Left kidney (tissue), 2 donors: ENCODE data around the gene MS4A10. TPM values are rescaled to one million over a fixed set of nuclear protein-coding genes. Genes with fewer than 3 reads are reported as not detected.

Source experiments
- DNase-seq: peaks from one replicate; pipeline ENCODE4 v3.0.0-alpha.2; 2013
- polyA plus RNA-seq: library from polyadenylated mRNA; unstranded; fragments of 120-200 nt; gene quantifications from one replicate; pipeline ENCODE4 v1.2.1, GENCODE V29; 2013; ENCODE audit not compliant: insufficient read length

The MS4A10 gene
- polyA plus RNA-seq, 1 donor: 0.38 TPM

DNA sequence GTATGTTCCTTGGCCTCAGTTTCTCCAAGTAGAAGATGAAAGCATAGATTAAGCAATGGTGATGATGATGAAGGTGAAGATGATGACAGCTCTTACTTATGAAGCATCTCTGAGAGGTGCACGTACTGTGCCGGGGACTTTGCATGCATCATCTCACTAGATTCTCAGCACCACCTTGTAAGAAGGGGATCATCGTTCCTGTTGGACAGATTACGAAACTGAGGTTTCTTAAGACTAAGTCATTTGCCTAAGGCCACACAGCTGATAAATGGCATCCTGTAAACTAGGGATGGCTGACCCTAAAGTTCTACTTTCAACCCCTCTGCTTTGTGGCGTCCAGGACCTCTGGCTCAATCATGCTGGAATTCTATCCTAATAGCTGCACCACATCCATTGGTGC, 19.8 kb upstream of the MS4A10 start:
- DNase-seq: no peak

DNA sequence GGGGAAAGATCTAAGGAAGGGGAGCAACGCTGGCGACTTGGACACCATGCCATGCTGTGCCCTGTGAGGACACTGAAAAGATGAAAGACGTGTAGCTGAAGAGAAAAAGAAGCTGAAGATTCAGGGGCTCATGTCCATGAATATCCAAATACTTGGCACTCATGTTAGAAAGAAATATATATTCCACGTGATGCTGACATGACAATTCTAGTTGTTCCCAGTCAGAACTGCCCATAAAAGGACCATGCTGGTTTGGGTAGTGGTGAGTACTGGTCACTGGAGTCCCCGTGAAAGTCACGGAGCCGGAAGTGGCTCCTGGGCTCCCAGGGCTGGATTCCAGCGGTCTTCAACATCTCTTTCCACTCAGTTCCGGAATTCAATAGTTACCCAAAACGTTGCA, 18.6 kb upstream of the MS4A10 start:
- DNase-seq: no peak

DNA sequence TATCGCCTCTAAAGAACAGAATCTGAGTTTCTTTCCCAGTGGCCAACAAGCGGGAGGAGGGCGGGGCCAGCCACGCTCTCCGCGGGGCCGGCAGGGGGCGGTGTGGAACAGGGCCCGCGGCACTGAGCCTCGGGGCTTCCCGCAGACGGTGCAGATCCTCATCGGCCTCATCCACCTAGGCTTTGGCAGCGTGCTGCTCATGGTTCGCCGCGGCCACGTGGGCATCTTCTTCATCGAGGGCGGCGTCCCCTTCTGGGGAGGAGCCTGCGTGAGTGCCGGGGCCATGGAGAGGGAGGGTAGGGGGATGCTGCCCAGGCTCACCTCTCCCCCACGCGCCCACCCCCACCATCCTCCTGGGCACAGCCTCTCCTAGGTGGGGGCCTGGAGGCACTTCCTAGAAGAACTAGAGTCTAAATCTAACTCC, 17.7 kb upstream of the MS4A10 start:
- no peak for DNase-seq

DNA sequence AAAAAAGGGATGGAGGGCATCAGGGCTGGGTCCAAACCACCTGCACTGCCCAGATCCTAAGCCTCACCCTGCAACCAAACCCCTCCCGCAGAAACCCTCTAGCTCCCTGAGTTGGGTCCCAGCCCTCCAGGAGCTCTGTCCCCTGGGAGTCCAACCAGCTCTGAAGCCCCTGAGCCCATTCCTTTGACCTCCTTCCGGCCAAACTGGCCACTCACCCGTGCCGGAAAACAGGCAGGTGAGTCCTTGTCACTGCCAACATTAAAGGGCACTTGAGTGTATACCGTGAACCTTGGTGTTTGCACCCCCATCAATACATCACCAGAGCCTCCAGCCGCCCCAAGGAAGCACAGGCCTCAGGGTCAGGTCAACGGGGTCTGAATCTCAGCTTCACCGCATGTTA, 16.9 kb upstream of the MS4A10 start:
- no peak for DNase-seq

DNA sequence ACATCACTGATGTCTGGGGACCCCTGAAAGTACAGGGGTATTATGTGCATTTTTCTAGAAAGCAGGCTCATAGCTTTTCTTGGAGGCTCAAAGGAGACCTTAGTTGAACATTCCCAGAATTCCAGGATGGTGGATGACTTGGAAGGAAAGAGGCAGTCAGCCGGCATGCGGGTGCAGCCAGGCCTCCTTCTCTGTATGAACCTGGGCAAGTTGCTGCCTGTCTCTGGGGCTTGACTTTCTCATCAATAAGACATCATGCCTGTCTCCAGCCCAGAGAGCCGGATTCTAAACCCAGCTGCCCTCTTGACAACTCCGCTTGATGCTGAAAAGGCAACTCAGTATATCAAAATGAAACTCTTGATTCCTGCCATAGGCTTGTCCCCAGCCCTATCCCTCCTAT, 15.9 kb upstream of the MS4A10 start:
- DNase-seq: no peak

DNA sequence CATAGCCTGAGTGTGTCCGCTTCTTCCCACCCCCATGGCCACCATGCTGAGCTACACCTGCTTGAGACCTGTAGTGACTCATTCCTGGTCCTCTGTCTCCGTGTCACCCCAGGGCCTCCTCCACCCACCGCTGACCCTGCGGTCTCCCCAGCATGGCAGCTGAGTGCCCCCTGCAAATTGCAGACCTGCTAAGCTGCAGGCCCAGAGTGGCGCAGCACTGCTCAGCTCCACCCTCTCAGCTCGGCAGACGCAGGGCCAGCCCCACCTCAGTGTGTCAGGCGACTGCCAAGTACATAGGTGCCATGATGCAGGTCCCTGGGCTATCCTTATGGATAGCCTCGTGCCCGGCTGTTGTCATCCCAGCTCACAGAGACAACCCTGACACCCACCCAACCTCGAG, 15.3 kb upstream of the MS4A10 start:
- DNase-seq: no peak

DNA sequence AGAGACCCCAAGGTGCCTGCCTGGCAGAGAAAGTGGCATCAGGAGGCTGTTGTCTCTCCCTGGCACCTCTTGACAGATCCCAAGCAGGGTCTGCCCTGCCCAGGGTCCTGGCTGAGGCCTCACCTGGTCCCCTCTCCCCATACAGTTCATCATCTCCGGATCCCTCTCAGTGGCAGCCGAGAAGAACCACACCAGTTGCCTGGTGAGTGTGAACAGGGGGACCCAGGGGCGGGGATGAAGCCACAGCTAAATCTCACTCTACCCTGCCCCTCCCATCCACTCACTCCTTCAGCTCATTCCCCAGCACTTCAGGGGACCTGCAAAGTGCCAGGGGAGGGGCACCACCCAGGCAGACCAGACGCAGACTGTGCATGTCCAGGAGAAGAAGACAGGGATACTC, 14.0 kb upstream of the MS4A10 start:
- no peak for DNase-seq

DNA sequence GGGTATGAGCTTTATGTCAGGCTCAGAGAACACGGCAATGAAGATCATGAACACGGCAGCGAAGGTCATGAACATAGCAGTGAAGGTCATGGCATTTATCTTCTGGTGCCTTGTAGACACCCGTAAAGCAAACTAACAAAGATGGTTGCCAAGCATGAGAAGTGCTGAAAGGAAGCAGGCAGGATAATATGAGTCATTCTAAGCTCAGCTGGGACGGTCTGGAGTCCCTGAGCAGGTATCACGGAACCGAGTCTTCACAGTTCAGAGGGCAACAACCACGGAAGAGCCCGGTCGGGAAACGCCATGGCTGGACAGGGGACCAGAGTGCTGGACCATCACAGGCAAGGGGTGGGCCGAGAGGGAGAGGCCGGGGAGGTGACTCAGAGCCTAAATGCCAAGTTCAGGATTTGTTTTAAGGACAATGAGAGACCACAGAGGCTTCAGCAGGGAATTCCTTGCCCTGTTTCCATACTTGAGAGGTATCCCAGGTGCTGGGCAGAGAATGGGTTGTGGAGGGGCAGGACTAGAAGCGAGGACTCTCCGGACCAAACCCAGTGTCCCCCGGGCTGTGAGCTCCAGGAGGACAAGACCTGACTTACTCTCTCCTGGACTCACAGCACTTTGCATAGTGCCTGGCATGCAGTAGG, 13.1 kb upstream of the MS4A10 start:
- DNase-seq: no peak

DNA sequence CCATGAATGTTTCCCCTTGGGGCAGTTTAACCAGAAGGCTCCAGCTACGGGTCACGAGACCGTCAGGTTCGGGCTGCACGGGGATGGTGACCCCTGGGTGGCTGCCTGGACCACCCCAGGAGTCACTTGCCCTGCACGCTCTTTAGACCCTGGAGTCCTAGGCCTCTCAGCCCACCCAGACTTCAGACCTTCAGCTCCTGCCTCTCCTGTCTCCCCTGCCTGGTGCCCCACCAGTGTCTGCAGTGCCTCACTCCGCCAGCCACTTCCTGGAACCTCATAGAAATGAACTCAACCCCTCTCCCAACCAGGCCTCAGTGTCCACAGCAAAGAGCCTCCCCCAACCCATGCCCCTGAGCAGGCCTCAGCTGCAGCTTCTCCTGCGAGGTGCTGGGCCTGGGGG, 12.5 kb upstream of the MS4A10 start:
- no peak for DNase-seq

DNA sequence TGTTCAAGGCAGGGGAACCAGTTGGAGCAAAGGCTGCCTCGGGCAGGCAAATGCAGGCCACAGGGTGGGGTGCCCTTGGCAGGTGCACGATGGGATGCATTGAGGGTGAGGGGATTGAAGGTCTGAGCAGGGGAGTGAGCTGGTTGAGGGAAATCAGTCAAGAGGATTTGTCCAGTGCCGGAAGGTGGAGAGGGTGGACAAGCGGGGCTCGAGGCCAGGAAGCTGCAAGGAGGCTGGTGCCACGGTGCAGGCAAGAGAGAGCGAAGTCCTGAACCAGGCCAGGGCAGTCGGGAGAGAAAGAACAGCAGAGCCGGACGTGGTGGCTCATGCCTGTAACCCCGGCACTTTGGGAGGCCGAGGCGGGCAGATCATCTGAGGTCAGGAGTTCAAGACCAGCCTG, 10.4 kb upstream of the MS4A10 start:
- DNase-seq: no peak

DNA sequence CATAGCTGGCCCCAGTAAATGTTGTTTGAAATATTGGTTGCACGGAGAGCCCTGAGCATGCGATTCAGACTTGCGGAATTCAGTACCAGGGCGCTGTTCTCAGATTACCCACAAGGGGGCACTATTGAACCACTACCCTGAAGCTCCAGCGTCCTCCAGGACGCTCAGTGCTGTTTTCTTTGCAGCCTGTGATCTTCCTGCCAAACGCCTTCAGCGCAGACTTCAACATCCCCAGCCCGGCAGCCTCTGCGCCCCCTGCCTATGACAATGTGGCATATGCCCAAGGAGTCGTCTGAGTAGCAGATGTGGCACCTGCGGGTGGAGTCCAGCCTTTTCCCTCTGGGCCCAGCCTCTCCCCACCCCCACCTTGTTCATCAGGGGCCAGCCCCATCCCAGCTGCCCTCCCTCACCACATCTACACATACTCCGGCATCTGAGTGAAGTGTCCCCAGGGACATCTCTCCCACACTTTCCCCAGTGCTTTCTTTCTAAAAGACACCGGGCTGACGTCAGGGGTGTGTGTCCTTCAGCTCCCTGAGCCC, 9.6 kb upstream of the MS4A10 start:
- peak; percentile 85 for DNase-seq

DNA sequence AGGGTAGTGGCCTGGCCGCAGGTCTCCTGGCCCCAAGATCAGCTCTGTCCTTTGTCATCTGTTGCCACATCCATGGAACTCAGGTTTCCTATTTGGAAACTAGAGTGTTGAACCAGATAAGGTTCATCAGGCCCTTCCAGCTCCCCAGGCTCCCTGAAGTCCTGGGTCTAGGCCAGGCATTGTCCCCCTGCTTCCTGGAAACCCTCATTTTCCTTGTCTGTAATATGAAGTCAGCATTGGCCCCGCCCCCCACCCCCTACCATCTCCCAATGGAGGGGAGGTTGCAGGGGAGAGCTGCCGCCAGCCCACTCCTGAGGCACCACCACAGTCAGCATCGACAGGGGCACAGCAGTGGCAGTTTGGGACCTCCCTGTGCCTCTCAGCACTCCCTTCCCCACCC, 9.0 kb upstream of the MS4A10 start:
- no peak for DNase-seq

DNA sequence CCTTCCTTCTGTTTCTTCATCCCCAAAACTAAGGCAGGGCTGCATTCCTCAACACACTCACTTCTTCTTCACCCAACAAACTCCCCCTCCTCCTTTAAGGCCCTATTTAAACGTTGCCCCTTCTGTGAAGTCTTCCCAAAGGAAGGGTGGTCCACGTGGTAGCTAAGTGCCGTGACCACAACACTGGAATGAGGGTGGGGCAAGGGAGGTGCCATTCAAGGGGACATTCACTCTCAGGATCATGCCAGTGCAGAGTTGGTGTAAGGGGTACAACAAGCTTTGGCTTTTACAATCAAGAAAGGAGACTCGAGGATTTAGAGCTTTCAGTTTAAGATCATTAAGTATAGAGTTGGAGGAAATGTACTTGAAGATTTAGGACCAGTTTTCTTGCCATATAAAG, 8.0 kb upstream of the MS4A10 start:
- no peak for DNase-seq

DNA sequence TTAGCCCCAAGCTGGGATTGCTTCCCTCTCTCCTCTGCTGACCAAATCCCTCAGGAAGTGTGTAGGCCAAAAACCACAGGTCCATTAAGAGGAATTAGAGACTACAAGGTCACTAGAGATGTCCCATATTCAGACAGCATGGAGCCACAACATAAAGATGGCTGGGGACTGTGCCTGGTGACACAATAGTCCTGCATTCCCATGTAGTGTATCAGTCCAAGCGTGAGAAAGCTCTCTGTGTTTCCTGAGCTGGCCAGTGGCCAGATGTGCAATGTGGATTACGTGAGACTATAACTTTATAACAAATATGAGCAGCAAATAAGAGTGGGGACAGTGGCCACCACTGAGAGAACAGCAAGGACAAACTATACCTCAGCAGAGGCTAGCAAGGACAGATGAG, 7.6 kb upstream of the MS4A10 start:
- no peak for DNase-seq

DNA sequence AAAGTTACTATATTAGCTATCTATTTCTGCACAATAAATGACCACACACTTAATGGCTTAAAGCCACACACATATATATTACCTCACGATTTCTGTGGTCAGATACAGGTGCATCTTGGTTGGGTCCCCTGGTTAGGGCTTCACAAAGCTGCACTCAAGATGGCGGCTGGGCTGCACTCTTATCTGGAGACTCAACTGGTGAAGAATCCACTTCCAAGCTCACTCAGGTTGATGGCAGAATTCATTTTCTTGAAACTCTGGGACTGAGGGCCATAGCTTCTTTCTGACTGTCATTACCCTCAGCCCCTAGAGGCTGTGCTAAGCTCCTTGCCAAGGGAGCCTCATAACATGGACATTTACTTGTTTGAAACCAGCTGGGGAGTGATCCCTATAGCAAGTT, 5.1 kb upstream of the MS4A10 start:
- no peak for DNase-seq

DNA sequence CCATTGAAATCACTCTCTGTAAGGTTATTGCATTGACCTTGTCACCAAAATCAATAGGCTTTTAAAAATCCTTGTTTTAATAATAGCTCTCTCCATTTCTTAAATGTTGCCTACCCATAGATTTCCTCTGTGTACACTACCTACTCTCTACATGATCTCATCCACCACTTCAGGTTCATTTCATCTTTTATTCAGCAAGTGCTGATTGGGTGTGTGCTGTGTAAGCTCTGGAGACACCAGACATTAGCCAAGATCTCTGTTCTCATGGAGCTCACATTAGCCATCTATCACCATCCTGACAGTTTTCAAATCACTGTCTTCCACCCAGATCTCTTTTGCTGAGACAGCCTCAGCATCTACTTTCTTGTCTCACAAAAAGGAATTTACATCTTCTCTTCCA, 4.4 kb upstream of the MS4A10 start:
- no peak for DNase-seq

DNA sequence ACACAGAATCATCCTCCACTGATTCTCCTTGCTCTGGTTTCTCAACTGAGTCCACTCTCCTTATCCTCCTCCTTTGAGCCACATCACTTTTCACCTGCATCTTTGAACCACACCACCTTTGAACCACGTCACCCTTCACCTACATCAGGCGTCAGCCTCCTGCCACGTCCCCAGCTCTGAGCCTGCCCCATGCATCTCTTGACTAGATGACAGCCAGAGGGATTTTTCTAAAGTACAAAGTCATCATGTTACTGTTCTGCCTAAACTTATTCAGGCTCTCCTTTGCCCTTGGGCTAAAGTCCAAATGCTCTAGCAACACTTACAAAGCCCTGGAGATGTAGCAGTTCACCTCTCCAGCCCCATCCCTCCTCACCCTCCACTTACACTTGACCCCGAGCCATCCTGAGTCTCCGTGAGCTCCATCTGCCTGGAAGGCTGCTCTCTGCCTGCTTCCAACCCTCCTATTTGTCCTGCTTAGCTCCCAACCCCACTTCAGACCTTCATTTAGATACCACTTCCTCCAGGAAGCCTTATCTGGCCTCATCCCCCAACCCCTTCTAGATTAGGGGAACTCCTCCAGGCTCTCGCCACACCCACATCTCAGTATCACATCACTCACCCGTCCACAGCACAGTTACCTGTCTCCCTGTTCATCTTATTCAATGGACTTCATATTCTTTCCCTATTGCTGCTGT, 3.7 kb upstream of the MS4A10 start:
- no peak for DNase-seq

DNA sequence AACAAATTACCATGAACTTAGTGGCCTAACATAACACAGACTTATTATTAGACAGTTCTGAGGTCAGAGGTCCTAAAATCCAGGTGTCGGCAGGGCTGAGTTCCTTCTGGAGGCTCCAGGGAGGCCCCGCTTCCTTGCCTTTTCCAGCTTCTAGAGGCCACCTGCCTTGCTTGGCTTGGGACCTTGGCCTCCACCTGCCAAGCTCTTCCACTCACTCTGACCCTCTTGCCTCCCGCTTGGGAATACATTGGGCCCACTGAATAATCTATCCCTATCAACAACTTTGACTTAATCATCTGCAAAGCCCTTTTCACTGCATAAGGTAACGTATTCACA, 3.2 kb upstream of the MS4A10 start:
- DNase-seq: no peak

DNA sequence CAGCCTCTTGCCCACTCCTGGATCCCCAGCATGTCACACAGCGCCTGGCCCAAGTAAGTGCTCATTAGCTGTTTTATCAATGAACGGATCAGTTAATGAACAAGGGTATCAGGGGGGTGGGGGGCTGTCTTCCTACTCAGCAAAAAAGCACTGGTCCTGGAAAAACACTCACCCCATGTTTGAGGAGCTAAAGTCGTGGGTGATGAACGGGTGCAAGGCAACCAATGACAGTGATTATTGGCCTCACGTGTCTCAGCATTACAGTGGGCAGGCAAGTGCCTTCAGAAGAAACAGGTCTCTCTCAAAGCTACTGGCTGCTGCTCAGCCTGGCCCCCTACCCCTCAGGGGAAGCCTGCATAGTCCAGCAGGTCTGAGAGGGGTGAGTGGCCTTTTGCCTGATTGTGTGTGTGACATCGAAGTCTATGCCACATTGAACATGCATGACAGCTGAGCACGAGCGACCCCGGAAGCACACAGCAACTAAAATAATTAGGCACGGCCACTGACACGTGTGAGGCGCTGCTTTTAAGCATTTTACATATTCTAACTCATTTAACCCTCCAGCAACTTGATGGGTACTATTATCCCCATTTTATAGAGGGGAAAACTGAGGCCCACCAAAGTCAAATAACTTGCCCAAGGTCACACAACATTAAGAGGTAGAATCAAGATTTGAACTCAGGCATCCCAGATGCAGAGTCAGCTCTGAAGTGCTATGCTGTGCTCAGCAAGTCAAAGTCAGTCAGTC, 2.6 kb upstream of the MS4A10 start:
- DNase-seq: no peak

DNA sequence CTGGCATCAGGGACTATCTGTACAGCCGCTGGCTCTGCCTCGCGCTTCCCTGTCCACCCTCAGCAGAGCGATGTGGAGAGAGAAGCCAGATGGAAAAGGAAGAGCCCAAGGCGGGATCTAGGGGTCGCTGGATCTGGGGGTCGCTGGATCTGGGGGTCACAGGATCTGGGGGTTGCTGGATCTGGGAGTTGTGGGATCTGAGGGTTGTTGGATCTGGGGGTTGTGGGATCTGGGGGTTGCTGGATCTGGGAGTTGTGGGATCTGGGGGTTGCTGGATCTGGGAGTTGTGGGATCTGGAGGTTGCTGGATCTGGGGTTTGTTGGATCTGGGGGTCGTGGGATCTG, 2.0 kb upstream of the MS4A10 start:
- DNase-seq: no peak

DNA sequence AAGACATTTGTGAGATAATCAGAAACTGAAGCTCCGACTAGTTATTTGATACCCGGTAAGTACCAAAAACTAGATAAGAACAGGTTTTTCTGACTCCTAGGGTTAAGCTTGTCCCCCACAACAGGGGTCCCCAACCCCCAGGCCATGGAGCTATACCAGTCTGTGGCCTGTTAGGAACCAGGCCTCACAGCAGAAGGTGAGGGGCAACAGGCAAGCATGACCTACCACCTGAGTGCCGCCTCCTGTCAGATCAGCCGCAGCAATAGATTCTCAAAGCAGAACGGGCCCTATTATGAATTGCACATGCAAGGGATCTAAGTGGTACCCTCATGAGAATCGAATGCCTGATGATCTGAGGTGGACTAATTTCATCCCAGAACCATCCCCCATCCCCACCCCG, 1.2 kb upstream of the MS4A10 start:
- no peak for DNase-seq

DNA sequence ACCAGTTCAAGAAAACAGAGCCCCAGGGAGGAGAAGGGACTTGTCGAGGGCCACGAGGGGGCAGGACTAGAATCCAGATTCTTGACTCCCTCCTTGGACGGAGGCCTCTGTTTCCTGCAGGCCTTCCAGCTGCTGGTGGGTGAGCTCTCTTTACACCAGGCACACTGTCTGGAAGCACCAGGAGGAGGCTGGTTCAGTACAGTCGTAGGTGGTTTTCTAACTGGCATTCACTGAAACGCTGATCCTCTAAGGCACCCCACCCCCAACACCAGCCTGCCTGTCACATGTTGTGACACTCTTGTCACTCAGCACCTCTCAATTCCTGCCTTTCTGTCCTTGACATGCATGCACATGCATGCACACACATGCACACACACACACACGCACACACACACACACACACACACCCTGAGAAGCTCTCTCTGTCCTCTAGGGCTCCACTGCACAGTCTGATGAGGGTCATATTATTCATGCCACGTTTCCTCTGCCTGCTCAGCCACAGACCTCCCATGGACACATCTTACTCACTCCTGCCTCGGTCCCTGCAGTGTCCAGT, 751 bp downstream of the MS4A10 start:
- no peak for DNase-seq
